ENCODE measurements around the gene CEP295NL.

- TF ChIP-seq CTCF (IDR thresholded peaks at IDR 0.05) (no peak), POLR2A (IDR thresholded peaks at IDR 0.05) (no peak)
These were observed 43.1 kb upstream of the CEP295NL start for GRCh38 chr17:78946131-78946530.

Data from uterus (tissue), 2 donors.